Upper lobe of left lung (tissue), 4 donors: ENCODE data around the gene ACKR2.

Experiments
- CTCF ChIP-seq, 6 experiments: fragments of 450-650 bp in 4 of 6; fragments of 200-600 bp in 2 of 6; sonication (generic) in 2 of 6; IDR thresholded peaks; one replicate each; pipeline ENCODE4 v1.5.1; 2016 to 2019; ENCODE audit warnings: antibody characterized with exemption in 6 of 6
- EP300 ChIP-seq, 4 donors: sonication (generic); formaldehyde crosslinking; IDR thresholded peaks; one replicate each; pipeline ENCODE4 v1.5.1; 2017; ENCODE audit warnings: antibody characterized with exemption in 4 of 4, control low read depth in 2 of 4
- POLR2A ChIP-seq, 4 donors: fragments of 450-650 bp; IDR thresholded peaks; one replicate each; pipeline ENCODE4 v1.5.1; 2016 to 2017; ENCODE audit warnings: antibody characterized with exemption in 4 of 4, mild to moderate bottlenecking in 2 of 4
- POLR2AphosphoS5 ChIP-seq, 2 donors: sonication (generic); formaldehyde crosslinking; IDR thresholded peaks; one replicate each; pipeline ENCODE4 v1.5.1; 2017; ENCODE audit warnings: antibody characterized with exemption in 2 of 2

GRCh38 chr3:42830437-42831320, 21.4 kb downstream of the ACKR2 start:
- TF ChIP-seq POLR2AphosphoS5 (IDR thresholded peaks at IDR 0.05) (no peak), EP300 (IDR thresholded peaks at IDR 0.05) (no peak), CTCF (IDR thresholded peaks at IDR 0.05) (peak in 4 of 6 experiments; percentile 39 to 46 (median 43)), POLR2A (IDR thresholded peaks at IDR 0.05) (no peak)
